HepG2 (cell line): ENCODE results near the gene LYZL1. TPM values are rescaled to one million over a fixed set of nuclear protein-coding genes. Genes with fewer than 3 reads are reported as not detected.

Source experiments
- CEBPG ChIP-seq: IDR thresholded peaks from 2 replicates; pipeline ENCODE4 v1.6.1; 2016
- FOXA1 ChIP-seq, 2 experiments: fragments of 450-650 bp in 1 of 2; sonication (generic) in 1 of 2; formaldehyde crosslinking in 1 of 2; IDR thresholded peaks; 2 replicates each; pipeline versions ENCODE4 v1.4.0 to v1.6.1; 2016 to 2020; ENCODE audit warnings: missing genetic modification reagents in 1 of 2
- HMGA1 ChIP-seq: sonication (generic); formaldehyde crosslinking; conservative IDR thresholded peaks from 2 replicates; pipeline ENCODE4 v1.4.0; 2020; ENCODE audit warnings: missing genetic modification reagents
- KIAA2018 ChIP-seq: sonication (generic); formaldehyde crosslinking; IDR thresholded peaks from 2 replicates; pipeline ENCODE4 v1.5.0; 2020; ENCODE audit warnings: mild to moderate bottlenecking, missing genetic modification reagents, borderline replicate concordance
- MBNL3 ChIP-seq: fragments of 250-450 bp; sonication (Bioruptor Pico); conservative IDR thresholded peaks from 2 replicates; pipeline ENCODE4 v1.8.0; 2022; ENCODE audit warnings: mild to moderate bottlenecking, inconsistent platforms
- MNT ChIP-seq: fragments of 450-650 bp; IDR thresholded peaks from 2 replicates; pipeline ENCODE4 v1.6.1; 2016
- RERE ChIP-seq: IDR thresholded peaks from 2 replicates; pipeline ENCODE4 v1.6.1; 2016; ENCODE audit warnings: low read depth, missing genetic modification reagents, missing compliant biosample characterization
- TP53 ChIP-seq: sonication (generic); formaldehyde crosslinking; conservative IDR thresholded peaks from 2 replicates; pipeline ENCODE4 v1.4.0; 2020; ENCODE audit warnings: missing genetic modification reagents
- ZBTB44 ChIP-seq: sonication (generic); formaldehyde crosslinking; IDR thresholded peaks from 2 replicates; pipeline ENCODE4 v1.4.0; 2020; ENCODE audit warnings: missing genetic modification reagents
- ZFP82 ChIP-seq: sonication (generic); formaldehyde crosslinking; IDR thresholded peaks from 2 replicates; pipeline ENCODE4 v1.5.1; 2020; ENCODE audit warnings: mild to moderate bottlenecking, missing genetic modification reagents, borderline replicate concordance
- ZMYM4 ChIP-seq: sonication (generic); formaldehyde crosslinking; IDR thresholded peaks from 2 replicates; pipeline ENCODE4 v1.8.1; 2023; ENCODE audit warnings: mild to moderate bottlenecking, missing genetic modification reagents
- ZNF264 ChIP-seq: sonication (generic); formaldehyde crosslinking; IDR thresholded peaks from 2 replicates; pipeline ENCODE4 v1.4.0; 2020; ENCODE audit warnings: missing genetic modification reagents
- ZNF703 ChIP-seq: sonication (generic); formaldehyde crosslinking; IDR thresholded peaks from 2 replicates; pipeline ENCODE4 v1.5.1; 2020; ENCODE audit warnings: missing genetic modification reagents, mild to moderate bottlenecking, moderate library complexity, borderline replicate concordance
- polyA plus RNA-seq, 8 experiments: library from polyadenylated mRNA; depleted of rRNA in 3 of 8; stranded (reverse) in 7 of 8; unstranded in 1 of 8; fragments of >200 nt; fragmentation: Illumina TruSeq in 4 of 8; extraction: Trizol in 4 of 8; gene quantifications; 2 replicates each; pipeline versions ENCODE4 v1.2.1 to v1.2.3, GENCODE V29; 2011 to 2016; ENCODE audit warnings: low read depth in 4 of 8, missing spikeins in 1 of 8, mixed read lengths in 1 of 8; ENCODE audit not compliant: insufficient read depth in 1 of 8
- total RNA-seq, 5 experiments: library from RNA; depleted of rRNA; stranded (reverse); fragments of >200 nt; fragmentation: Illumina TruSeq; extraction: Trizol; gene quantifications; 2 replicates each; pipeline ENCODE4 v1.2.3, GENCODE V29; 2016; ENCODE audit warnings: low read depth in 1 of 5

Gene LYZL1
- total and polyA plus RNA-seq, 2 of the 13 experiments (the other 11 are each of a cell fraction or from before 2014, with no cell fraction given): not detected

- TF ChIP-seq FOXA1 (IDR thresholded peaks at IDR 0.05) (peak; percentile 32; the same call in 1 of the 2 replicates), FOXA1 (CRISPR knock-in tag; IDR thresholded peaks at IDR 0.05) (peak; percentile 48; the same call in 1 of the 2 replicates), KIAA2018 (CRISPR knock-in tag) (no peak), RERE (no peak), HMGA1 (CRISPR knock-in tag) (no peak), ZBTB44 (no peak), MBNL3 (no peak), ZMYM4 (CRISPR knock-in tag) (0 out of 2 replicates have a peak, but pooled peaks have one; percentile 11), ZNF264 (CRISPR knock-in tag) (no peak), ZNF703 (CRISPR knock-in tag) (no peak), MNT (peak; percentile 33; the same call in 1 of the 2 replicates), CEBPG (CRISPR knock-in tag) (peak; percentile 62), ZFP82 (no peak), TP53 (CRISPR knock-in tag) (no peak)
Observed at GRCh38 chr10:29329420-29329819, 40.5 kb downstream of the LYZL1 start (continued).
